A673 (cell line): ENCODE data around the gene LPCAT1. TPM values are rescaled to one million over a fixed set of nuclear protein-coding genes. Genes with fewer than 3 reads are reported as not detected.

Experiments
- BruUV-seq: library from RNA; stranded (reverse); fragments of 400-500 nt; replicated peaks from 2 replicates; lab custom pipeline; 2021; lab: Mats Ljungman, UMichigan
- CTCF ChIA-PET: fragments of 300-600 bp; sonication (Branson Sonifier 250); formaldehyde crosslinking; loops from one replicate; lab custom pipeline; 2022; ENCODE audit warnings: antibody characterized with exemption; lab: Charles Lee
- POLR2A ChIA-PET: fragments of 300-600 bp; sonication (Branson Sonifier 250); formaldehyde crosslinking; loops from one replicate; lab custom pipeline; 2022; ENCODE audit warnings: antibody characterized with exemption; ENCODE audit not compliant: low non-redundant PET; lab: Charles Lee
- DNase-seq: peaks from one replicate; pipeline ENCODE4 v3.0.0-alpha.2; 2015; ENCODE audit warnings: low spot score
- H3K27ac ChIP-seq: fragments of 200-600 bp; sonication (generic); 2 replicates; pipeline ENCODE4 v1.5.1; 2016; ENCODE audit warnings: mixed run types, low read depth, mild to moderate bottlenecking, mixed read lengths, antibody characterized with exemption, low read length; ENCODE audit not compliant: poor library complexity, severe bottlenecking
- H3K27me3 ChIP-seq: fragments of 200-600 bp; sonication (generic); replicated peaks from 2 replicates; pipeline ENCODE4 v1.6.1; 2017; ENCODE audit warnings: mixed run types, low read depth, mild to moderate bottlenecking, mixed read lengths, antibody characterized with exemption, low read length; ENCODE audit not compliant: insufficient read depth, poor library complexity
- H3K36me3 ChIP-seq: fragments of 200-600 bp; sonication (generic); 2 replicates; pipeline ENCODE4 v1.6.1; 2016; ENCODE audit warnings: mixed run types, mild to moderate bottlenecking, mixed read lengths, antibody characterized with exemption, low read length; ENCODE audit not compliant: insufficient read depth, poor library complexity, severe bottlenecking
- H3K4me1 ChIP-seq: fragments of 200-600 bp; sonication (generic); 2 replicates; pipeline ENCODE4 v1.6.1; 2017; ENCODE audit warnings: mixed run types, mild to moderate bottlenecking, mixed read lengths, antibody characterized with exemption, low read length; ENCODE audit not compliant: insufficient read depth, poor library complexity, severe bottlenecking
- H3K4me3 ChIP-seq: fragments of 200-600 bp; sonication (generic); 2 replicates; pipeline ENCODE4 v1.5.1; 2016; ENCODE audit warnings: low read depth, mixed run types, mild to moderate bottlenecking, mixed read lengths, low read length; ENCODE audit not compliant: poor library complexity, severe bottlenecking
- H3K9me3 ChIP-seq: fragments of 200-600 bp; sonication (generic); 2 replicates; pipeline ENCODE4 v1.6.1; 2016; ENCODE audit warnings: mixed run types, low read depth, mild to moderate bottlenecking, mixed read lengths, antibody characterized with exemption, low read length; ENCODE audit not compliant: poor library complexity, severe bottlenecking
- EZH2 ChIP-seq: fragments of 200-600 bp; sonication (generic); IDR thresholded peaks from 2 replicates; pipeline ENCODE4 v1.6.1; 2017; ENCODE audit warnings: borderline replicate concordance, low read depth, mild to moderate bottlenecking, mixed read lengths, antibody characterized with exemption, low read length; ENCODE audit not compliant: poor library complexity, severe bottlenecking
- intact Hi-C: fragments of 100-400 bp; cut with micrococcal nuclease; formaldehyde crosslinking; loops from one replicate; pipeline ENCODE4 v1.10.0; 2022; ENCODE audit not compliant: unreplicated experiment
- total RNA-seq: library from RNA; stranded (reverse); gene quantifications from 2 replicates; pipeline ENCODE4 v1.2.3, GENCODE V29; 2021
- TF ChIP-seq, protein P1 (sequence below): fragments of 300-800, 200-600 bp; sonication (generic); conservative IDR thresholded peaks from 2 replicates; pipeline ENCODE4 v1.5.1; 2017; ENCODE audit warnings: low read depth, mild to moderate bottlenecking, antibody characterized with exemption, low read length, moderate library complexity, mixed read lengths

LPCAT1 gene
- total RNA-seq, 1 experiment from 2014 or later: 97.3 TPM

DNA sequence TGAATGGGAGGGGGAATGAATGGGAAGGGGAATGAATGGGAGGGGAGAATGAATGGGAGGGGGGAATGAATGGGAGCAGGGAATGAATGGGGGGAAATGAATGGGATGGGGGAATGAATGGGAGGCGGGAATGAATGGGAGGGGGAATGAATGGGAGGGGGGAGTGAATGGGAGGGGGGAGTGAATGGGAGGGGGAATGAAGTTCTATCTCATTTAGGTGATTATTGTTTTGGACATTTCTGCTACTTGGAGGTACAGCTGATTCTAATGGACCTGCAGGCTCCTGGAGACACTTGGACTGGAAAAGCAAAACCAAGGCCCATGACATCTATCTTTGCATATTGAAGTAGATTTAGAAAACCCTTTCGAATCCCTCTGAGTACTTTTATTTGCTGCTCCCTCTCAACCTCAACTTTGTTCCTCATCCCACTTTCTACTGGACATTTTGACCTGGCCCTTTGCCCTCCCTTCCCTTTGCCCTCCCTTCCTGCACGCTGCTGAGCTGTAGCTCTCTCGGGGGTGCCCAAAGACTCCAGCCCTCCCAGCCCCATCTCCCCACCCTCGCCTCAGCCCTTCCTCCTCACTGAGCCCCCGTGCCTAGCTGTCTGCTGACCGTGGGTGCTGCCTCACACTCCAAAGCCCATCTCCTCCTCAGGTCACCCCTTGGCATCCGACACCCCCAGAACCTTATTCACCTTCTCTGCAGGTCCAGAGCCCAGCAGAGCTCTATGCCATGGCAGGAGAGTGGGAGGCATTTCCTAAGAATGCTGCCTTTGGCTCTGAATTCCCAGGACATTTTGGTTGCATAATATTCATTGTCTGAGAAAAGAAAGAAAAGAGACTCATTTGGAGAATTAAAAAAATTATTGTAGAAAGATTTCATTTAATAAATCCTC lies 19.9 kb upstream of the LPCAT1 start:
- no peak overlapping the region for H3K27ac ChIP-seq
- intact Hi-C loops: no loop called here
- H3K36me3 ChIP-seq: no peaks in the 10 kb centered on the region
- TF ChIP-seq, protein P1, sequence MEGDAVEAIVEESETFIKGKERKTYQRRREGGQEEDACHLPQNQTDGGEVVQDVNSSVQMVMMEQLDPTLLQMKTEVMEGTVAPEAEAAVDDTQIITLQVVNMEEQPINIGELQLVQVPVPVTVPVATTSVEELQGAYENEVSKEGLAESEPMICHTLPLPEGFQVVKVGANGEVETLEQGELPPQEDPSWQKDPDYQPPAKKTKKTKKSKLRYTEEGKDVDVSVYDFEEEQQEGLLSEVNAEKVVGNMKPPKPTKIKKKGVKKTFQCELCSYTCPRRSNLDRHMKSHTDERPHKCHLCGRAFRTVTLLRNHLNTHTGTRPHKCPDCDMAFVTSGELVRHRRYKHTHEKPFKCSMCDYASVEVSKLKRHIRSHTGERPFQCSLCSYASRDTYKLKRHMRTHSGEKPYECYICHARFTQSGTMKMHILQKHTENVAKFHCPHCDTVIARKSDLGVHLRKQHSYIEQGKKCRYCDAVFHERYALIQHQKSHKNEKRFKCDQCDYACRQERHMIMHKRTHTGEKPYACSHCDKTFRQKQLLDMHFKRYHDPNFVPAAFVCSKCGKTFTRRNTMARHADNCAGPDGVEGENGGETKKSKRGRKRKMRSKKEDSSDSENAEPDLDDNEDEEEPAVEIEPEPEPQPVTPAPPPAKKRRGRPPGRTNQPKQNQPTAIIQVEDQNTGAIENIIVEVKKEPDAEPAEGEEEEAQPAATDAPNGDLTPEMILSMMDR: no peak
- no peak for TF ChIP-seq EZH2
- BruUV-seq: no TSS peak
- ChIA-PET CTCF (no interaction called here), POLR2A (no interaction called here)
- H3K27me3 ChIP-seq: no peaks in the 10 kb centered on the region
- no peak for DNase-seq
- no peak overlapping the region for H3K4me3 ChIP-seq
- peaks cover 4% of the 10 kb centered on the region for H3K9me3 ChIP-seq
- H3K4me1 ChIP-seq: no peaks in the 10 kb centered on the region

DNA sequence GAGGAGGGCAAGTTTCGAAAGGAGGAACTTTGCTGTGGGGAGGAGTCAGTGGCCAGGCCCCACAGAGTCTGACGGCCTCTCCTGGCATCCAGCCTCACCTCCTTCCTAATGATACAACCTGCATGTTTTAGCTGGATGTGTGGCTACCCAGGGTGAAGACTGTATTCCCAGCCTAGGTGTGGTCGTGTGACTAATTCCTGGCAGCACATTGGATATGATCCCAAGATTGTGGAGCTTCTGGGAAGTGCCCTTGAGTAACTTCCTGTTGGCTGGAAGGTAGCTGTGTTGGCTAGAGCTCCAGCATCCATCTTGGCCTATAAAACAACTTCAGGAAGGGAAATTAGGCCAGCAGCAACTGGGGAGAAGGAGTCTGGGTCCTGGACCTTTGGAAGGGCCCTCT lies 19.0 kb upstream of the LPCAT1 start:
- ChIA-PET POLR2A (no interaction called here), CTCF (no interaction called here)
- TF ChIP-seq EZH2: no peak
- TF ChIP-seq, protein P1: no peak

DNA sequence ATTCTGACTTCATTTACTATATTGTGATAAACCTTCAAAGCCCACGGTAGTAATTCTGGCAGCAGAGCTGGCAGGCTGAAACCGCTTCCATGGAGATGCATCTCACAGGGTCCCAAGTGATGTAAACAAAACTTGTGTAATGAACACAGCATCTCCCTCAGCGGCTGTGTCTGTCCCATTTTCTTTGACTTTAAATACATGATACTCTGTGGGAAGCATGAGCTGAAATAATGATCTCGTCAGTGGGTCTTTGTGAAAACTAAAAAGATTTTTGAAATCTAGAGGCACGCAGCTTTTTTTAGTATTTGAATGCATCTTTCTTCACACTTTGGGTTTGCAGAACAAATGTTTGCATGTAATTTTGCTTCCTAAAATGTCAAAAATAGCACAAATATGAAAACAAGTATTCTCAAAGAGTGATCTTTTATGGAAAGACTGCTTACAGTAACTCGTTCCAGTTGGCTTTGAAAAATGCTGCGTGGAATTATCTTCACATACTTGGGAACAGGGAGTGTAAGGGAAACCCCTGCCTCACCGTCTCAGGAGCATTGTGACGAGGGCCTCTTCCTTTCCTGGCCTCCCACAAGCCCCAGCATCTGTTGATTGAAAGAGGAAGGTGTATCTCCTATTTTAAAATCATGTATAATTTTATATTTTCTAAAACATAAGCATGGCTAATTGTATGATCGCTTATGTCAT lies 18.1 kb upstream of the LPCAT1 start:
- Histone ChIP-seq H3K9me3 (peaks cover 4% of the 10 kb centered on the region), H3K4me1 (no peaks in the 10 kb centered on the region), H3K4me3 (no peak overlapping the region), H3K27ac (no peak overlapping the region), H3K27me3 (no peaks in the 10 kb centered on the region), H3K36me3 (no peaks in the 10 kb centered on the region)
- intact Hi-C loops: no loop called here
- POLR2A ChIA-PET: no interaction called here
- no peak for TF ChIP-seq EZH2
- TF ChIP-seq, protein P1: no peak
- CTCF ChIA-PET: no interaction called here
- no TSS peak for BruUV-seq
- DNase-seq: no peak

More for the DNA sequence above, 19.0 kb upstream of the LPCAT1 start:
- Histone ChIP-seq H3K36me3 (no peaks in the 10 kb centered on the region), H3K4me1 (no peaks in the 10 kb centered on the region), H3K9me3 (peaks cover 4% of the 10 kb centered on the region), H3K27me3 (no peaks in the 10 kb centered on the region), H3K4me3 (no peak overlapping the region), H3K27ac (no peak overlapping the region)
- DNase-seq: no peak
- no TSS peak for BruUV-seq
- intact Hi-C loops: no loop called here
